ENCODE data around the gene IER2.
"Not testable (repeated sequence)": the region's sequence is repeated elsewhere in the genome, so short reads cannot be mapped to it uniquely, and the experiment has no call there.

IER2 gene

DNA sequence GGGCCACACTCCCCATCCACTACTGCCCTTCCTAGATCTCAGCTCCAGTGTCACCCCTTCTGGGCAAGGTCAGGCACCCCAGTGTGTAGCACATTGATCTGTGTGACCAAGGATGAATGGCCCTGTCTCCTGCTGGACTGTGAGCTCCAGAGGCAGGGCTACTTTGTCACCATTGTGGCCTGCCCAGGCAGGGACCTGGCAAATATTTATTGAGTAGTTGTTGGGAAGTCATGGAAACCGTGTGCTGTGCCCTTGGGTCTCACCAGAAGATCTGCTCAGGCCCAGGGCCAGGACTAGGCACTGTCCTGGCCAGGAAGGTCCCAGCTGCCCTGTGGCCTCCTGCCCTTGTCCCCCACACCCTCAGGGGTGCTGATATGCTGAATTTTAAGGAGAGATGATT is 21.6 kb upstream of the IER2 start:
- Mint-ChIP-seq H3K27ac (peak overlapping the region; percentile 70), H3K27me3 (no peaks in the 10 kb centered on the region), H3K4me3 (no peak overlapping the region), H3K4me1 (ENCODE audit: low read depth) (peaks cover 49% of the 10 kb centered on the region), H3K36me3 (ENCODE audit: low read depth) (peaks cover 29% of the 10 kb centered on the region), H3K9me3 (no peaks in the 10 kb centered on the region)

DNA sequence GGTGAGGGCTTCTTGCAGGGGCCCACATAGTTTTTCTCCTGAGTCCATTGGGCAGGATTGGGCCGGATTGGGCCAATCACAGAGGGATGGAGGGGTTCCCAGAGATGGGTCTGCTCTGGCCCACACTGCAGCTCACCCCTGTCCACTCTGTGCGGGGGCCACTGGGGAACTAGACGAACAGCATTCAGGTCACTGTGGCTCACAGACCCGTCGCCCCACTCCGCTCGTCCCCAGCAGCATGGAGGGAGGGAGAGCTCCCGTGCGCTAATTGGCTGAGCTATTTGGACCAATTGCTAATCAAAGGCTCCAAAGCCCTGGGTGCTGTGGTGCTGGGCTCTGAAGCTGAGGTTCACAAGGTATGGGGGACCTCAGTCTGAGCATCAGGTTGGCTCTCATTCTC is 20.8 kb upstream of the IER2 start:
- H3K4me1 Mint-ChIP-seq (ENCODE audit: low read depth) = peaks cover 53% of the 10 kb centered on the region
- H3K36me3 Mint-ChIP-seq (ENCODE audit: low read depth) = peaks cover 34% of the 10 kb centered on the region
- H3K9me3 Mint-ChIP-seq = no peaks in the 10 kb centered on the region
- no peaks in the 10 kb centered on the region for H3K27me3 Mint-ChIP-seq
- no peak overlapping the region for H3K4me3 Mint-ChIP-seq
- no peak overlapping the region for H3K27ac Mint-ChIP-seq

DNA sequence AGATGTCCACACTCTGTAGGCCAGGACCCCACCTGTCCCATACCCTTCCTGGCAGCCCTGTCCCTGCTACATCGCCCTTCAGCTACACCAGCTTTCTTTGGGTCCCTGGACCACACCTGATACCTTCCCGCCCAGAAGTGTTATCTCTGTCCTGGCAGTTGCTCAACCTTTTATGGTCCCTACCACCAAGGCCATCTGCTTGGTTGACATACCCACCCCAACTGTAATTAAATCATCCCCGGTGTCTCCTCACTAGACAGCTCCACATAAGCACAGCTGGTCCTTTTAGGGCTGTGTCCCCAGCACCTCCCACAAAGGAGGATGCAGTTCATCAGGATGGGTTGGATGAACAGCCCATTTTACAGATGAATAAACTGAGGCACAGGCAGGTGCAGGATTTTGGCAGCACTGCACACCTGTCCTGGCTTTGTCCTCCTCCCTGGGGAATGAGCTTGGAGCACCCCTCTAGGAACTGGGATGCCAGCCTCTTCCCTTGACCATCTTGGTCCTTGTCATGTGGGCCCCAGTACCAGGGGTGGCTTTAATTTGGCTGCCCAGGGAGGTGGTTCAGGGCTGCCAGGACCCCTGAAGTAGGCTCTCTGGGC is 19.2 kb upstream of the IER2 start:
- Mint-ChIP-seq H3K27me3 (no peaks in the 10 kb centered on the region), H3K4me3 (no peak overlapping the region), H3K36me3 (ENCODE audit: low read depth) (peaks cover 35% of the 10 kb centered on the region), H3K9me3 (no peaks in the 10 kb centered on the region), H3K27ac (peak overlapping the region; percentile 99), H3K4me1 (ENCODE audit: low read depth) (peaks cover 56% of the 10 kb centered on the region)

DNA sequence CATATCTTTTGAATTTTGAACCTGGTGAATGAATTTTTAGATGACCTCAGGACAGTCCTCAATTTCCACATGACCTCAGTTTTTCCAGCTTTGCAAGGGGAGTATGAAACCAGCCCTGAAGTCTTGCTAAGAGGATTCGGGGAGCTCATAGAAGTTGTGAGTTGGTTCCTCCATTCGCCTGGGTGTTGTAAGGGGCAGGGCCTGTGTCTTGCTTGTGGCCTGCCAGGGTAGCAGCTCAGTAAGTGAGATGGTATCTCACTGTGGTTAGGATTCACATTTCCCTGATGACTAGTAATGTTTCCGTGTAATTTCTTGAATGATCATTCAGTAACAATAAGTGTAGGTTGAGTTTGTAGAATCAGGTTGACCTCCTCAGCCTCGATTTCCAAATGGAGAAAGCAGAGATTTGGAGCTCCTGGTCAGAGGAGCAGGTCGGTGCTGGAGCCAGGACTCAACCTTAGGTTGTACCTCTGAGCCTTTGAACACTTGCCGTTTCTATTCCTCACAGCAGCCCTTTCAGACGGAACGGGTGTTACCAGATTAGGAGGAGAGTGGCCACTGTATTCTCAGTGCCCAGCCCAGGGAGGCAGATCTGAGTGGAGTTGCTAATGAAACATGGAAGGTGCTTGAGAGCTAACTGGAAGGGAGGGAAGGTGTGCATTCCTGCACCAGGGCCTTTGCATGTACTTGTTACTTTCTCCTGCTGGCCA is 17.6 kb upstream of the IER2 start:
- Mint-ChIP-seq H3K27me3 (no peaks in the 10 kb centered on the region), H3K4me3 (peak overlapping the region; percentile 80), H3K4me1 (ENCODE audit: low read depth) (peaks cover 49% of the 10 kb centered on the region), H3K27ac (peak overlapping the region; percentile 99), H3K9me3 (no peaks in the 10 kb centered on the region), H3K36me3 (ENCODE audit: low read depth) (peaks cover 46% of the 10 kb centered on the region)

DNA sequence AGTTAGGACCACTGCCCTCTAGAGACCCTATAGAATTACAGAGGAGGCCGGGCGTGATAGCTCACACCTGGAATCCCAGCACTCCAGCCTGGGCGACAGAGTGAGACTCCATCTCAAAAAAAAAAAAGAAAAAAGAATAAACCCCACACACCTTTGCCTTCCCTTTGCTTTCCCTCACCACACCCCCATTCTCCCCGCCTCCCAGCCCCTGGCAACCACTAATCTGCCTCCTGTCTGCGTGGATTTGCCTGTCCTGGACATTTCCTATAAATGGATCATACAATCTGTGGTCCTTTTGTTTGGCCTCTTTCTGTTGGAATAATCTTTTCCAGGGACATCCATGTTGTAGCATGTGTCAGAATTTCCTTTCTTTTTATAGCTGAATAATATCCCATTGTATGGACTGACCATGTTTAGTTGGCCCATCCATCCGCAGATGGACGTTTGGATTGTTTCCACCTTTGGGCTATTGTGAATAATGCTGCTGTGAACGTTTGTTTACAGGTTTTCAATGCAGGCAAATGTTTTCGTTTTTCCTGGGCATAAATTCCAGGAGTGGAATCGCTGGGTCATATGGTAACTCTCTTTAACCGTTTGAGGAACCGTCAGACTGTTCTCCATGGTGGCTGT is 16.9 kb upstream of the IER2 start:
- Mint-ChIP-seq H3K4me3 (peak overlapping the region; percentile 80), H3K9me3 (no peaks in the 10 kb centered on the region), H3K27me3 (no peaks in the 10 kb centered on the region), H3K4me1 (ENCODE audit: low read depth) (peaks cover 43% of the 10 kb centered on the region), H3K36me3 (ENCODE audit: low read depth) (peaks cover 51% of the 10 kb centered on the region), H3K27ac (peak overlapping the region; percentile 99)

DNA sequence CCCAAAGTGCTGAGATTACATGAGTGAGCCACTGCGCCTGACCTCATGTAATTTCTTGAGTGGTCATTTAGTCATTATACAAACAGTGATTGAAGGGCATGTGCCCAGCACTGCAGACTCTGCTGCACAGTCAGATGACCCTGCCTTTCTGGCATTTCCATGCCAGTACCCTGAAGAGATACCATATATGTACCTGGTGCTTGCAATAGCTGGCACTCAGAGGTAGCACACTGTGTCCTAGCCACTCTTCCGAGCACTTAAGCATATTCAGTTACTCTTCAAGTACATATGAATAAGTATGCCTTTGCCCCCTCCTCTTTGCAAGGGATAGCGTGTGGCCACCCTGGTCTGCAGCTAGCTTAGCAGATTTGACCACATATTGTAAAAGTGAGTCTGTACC is 15.6 kb upstream of the IER2 start:
- Mint-ChIP-seq H3K27ac (peak overlapping the region; percentile 40), H3K36me3 (ENCODE audit: low read depth) (peaks cover 54% of the 10 kb centered on the region), H3K9me3 (no peaks in the 10 kb centered on the region), H3K27me3 (no peaks in the 10 kb centered on the region), H3K4me1 (ENCODE audit: low read depth) (peaks cover 40% of the 10 kb centered on the region), H3K4me3 (no peak overlapping the region)

DNA sequence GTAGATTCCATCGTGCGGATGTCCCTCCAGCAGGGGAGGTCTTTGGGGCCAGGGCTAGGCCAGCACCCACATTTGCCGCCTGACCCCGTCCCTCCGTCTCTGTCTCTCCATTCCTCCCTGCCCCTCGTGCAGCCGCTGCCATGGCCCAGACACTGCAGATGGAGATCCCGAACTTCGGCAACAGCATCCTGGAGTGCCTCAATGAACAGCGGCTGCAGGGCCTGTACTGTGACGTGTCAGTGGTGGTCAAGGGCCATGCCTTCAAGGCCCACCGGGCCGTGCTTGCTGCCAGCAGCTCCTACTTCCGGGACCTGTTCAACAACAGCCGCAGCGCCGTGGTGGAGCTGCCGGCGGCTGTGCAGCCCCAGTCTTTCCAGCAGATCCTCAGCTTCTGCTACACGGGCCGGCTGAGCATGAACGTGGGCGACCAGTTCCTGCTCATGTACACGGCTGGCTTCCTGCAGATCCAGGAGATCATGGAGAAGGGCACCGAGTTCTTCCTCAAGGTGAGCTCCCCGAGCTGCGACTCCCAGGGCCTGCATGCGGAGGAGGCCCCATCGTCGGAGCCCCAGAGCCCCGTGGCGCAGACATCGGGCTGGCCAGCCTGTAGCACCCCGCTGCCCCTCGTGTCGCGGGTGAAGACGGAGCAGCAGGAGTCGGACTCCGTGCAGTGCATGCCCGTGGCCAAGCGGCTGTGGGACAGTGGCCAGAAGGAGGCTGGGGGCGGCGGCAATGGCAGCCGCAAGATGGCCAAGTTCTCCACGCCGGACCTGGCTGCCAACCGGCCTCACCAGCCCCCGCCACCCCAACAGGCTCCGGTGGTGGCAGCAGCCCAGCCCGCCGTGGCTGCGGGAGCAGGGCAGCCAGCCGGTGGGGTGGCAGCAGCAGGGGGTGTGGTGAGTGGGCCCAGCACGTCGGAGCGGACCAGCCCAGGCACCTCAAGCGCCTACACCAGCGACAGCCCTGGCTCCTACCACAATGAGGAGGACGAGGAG is 14.8 kb upstream of the IER2 start:
- H3K27me3 Mint-ChIP-seq = no peaks in the 10 kb centered on the region
- no peaks in the 10 kb centered on the region for H3K9me3 Mint-ChIP-seq
- peak overlapping the region; percentile 40 for H3K27ac Mint-ChIP-seq
- H3K36me3 Mint-ChIP-seq (ENCODE audit: low read depth) = peaks cover 49% of the 10 kb centered on the region
- H3K4me1 Mint-ChIP-seq (ENCODE audit: low read depth) = peaks cover 42% of the 10 kb centered on the region
- H3K4me3 Mint-ChIP-seq = no peak overlapping the region

DNA sequence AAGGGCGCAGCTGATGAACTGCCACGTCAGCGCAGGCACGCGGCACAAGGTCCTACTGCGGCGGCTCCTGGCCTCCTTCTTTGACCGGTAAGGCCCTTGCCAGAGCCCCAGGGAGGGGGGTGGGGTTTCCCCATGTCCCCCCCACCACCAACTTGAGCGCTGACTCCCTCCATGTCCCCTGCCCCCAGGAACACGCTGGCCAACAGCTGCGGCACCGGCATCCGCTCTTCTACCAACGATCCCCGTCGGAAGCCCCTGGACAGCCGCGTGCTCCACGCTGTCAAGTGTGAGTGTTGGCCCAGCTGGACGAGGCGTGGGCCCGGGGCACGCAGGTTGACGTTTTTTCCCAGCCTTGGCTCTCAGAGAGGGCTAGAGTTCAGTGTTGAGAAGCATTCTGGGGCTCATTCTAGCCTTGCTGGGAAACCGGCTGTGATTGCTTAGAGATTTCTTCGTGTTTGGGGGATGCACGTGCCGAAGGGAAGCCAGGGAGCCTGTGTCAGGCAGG is 12.9 kb upstream of the IER2 start:
- peaks cover 44% of the 10 kb centered on the region for H3K36me3 Mint-ChIP-seq (ENCODE audit: low read depth)
- H3K27me3 Mint-ChIP-seq = no peaks in the 10 kb centered on the region
- H3K4me3 Mint-ChIP-seq = no peak overlapping the region
- H3K9me3 Mint-ChIP-seq = no peaks in the 10 kb centered on the region
- peaks cover 28% of the 10 kb centered on the region for H3K4me1 Mint-ChIP-seq (ENCODE audit: low read depth)
- no peak overlapping the region for H3K27ac Mint-ChIP-seq

DNA sequence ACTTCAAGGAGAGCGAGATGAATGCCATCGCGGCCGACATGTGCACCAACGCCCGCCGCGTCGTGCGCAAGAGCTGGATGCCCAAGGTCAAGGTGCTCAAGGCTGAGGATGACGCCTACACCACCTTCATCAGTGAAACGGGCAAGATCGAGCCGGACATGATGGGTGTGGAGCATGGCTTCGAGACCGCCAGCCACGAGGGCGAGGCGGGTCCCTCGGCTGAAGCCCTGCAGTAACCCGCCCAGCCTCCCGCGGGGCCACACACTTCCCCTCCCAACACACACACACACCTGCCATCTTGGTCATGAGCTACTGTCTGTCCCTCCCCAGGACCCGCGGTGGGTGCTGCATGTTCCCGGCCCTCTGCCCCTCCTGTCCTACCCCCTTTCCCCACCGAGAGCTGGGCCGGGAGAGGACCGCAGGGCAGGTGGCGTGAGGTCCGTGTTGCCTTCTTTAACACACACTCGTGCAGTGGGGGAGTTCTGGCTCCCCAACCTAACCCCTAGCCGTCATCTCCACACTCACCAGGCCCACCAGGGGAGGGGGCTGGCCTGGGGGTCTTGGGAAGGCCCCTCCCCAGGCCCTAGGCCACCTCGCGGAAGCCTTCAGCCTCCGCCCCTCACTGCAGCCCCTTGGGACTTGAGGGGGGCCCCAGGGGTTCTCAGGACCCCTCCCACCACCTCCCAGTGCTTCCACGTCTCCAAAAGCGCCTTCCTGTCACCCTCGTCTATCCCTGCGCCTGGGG is 11.9 kb upstream of the IER2 start:
- H3K4me1 Mint-ChIP-seq (ENCODE audit: low read depth) = peaks cover 18% of the 10 kb centered on the region
- no peak overlapping the region for H3K4me3 Mint-ChIP-seq
- H3K9me3 Mint-ChIP-seq = no peaks in the 10 kb centered on the region
- peaks cover 37% of the 10 kb centered on the region for H3K36me3 Mint-ChIP-seq (ENCODE audit: low read depth)
- H3K27me3 Mint-ChIP-seq = no peaks in the 10 kb centered on the region
- H3K27ac Mint-ChIP-seq = no peak overlapping the region

DNA sequence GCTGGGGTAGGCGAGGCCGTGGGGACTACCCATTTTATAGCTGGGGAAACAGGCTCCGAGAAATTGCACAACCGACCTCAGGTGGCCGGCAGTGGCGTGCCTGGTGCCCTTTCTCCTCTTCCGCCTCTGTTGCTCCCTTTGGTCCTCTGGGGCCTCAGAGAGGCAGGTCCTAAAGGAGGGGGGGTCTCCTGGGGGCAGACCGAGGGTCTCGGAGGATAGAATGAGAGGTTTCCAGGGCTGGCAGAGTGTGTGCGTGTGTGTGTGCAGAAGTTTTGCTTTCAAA is 11.4 kb upstream of the IER2 start:
- no peaks in the 10 kb centered on the region for H3K9me3 Mint-ChIP-seq
- peaks cover 13% of the 10 kb centered on the region for H3K4me1 Mint-ChIP-seq (ENCODE audit: low read depth)
- H3K4me3 Mint-ChIP-seq = no peak overlapping the region
- H3K27me3 Mint-ChIP-seq = no peaks in the 10 kb centered on the region
- H3K36me3 Mint-ChIP-seq (ENCODE audit: low read depth) = peaks cover 36% of the 10 kb centered on the region
- no peak overlapping the region for H3K27ac Mint-ChIP-seq

DNA sequence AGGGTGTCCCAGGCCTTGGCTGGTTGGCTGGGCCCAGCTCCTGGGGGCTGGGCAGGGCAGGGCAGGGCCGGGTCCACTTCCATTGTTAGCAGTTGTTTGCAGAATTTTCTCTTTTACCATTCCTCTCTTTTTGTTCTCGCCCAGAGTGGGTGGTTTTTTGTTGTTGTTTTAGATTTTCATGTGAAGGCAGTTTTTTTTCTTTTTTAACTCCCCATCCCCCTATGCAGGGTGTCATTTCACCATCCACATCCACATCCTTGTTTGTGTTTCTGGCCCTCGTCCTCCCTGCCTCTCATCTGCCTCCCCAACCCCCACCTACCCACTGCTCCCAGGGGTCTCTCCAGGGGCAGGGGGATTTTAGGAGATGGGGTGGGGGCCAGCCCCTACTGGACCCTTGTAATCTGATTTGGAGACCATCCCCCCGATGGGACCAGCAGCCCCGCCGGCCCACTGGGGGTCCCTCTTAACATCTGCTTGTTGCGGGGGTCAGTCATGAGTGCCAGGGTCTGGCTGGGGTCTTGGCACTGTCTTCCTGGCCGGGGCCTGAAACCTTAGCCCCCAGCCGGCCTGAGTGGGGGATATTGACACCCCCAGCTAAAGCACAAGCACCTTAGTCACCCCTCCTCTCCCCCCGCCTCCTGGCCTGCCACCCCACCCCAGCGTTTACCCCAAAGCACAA is 10.4 kb upstream of the IER2 start:
- no peaks in the 10 kb centered on the region for H3K9me3 Mint-ChIP-seq
- no peaks in the 10 kb centered on the region for H3K27me3 Mint-ChIP-seq
- peaks cover 6% of the 10 kb centered on the region for H3K4me1 Mint-ChIP-seq (ENCODE audit: low read depth)
- peaks cover 33% of the 10 kb centered on the region for H3K36me3 Mint-ChIP-seq (ENCODE audit: low read depth)
- no peak overlapping the region for H3K27ac Mint-ChIP-seq
- H3K4me3 Mint-ChIP-seq = no peak overlapping the region

DNA sequence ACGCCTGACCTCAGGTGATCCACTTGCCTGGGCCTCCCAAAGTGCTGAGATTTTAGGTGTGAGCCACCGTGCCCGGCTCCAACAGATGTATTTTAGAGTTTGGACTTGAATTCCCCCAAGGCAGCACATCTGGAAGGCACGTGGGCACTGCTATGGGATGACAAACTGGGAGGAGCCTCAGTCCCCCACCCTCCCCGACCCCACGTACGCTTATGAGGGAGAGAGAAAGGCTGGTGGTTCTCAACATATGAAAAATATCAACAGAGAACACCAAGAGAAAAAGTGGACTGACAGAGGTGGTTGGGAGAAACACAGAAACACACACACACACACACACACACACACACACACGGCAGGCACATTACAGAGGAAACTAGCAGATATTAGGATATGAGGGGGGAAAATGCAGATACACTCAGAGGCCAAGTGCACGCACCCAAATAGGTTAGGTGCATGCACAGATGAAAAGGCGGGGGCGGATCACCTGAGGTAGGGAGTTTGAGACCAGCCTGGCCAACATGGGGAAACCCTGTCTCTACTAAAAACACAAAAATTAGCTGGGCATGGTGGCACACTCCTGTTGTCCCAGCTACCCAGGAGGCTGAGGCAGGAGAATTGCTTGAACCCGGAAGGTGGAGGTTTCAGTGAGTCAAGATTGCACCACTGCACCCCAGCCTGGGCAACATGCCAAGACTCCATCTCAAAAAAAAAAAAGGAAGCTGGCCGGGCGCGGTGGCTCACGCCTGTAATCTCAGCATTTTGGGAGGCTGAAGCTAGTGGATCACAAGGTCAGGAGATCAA is 3.2 kb upstream of the IER2 start:
- no peak overlapping the region for H3K4me3 Mint-ChIP-seq
- peaks cover 16% of the 10 kb centered on the region for H3K36me3 Mint-ChIP-seq (ENCODE audit: low read depth)
- H3K4me1 Mint-ChIP-seq (ENCODE audit: low read depth) = peaks cover 19% of the 10 kb centered on the region
- no peak overlapping the region for H3K27ac Mint-ChIP-seq
- H3K27me3 Mint-ChIP-seq = no peaks in the 10 kb centered on the region
- no peaks in the 10 kb centered on the region for H3K9me3 Mint-ChIP-seq

DNA sequence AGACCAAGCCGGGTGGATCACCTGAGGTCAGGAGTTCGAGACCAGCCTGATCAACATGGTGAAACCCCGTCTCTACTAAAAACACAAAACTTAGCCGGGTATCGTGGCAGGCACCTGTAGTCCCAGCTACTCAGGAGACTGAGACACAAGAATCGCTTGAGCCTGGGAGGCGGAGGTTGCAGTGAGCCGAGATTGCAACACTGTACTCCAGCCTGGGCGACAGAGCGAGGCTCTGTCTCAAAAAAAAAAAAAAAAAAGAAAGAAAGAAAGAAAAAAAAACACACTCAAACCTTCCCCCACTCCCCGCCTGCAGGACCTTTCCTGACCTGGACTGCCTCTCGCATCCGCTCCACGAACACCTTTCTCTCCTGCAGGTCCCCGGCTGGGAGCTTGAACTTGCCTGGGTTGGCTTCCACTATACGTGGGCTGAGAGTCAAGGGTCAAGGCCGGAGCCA is 1.0 kb upstream of the IER2 start:
- peaks cover 28% of the 10 kb centered on the region for H3K4me1 Mint-ChIP-seq (ENCODE audit: low read depth)
- H3K4me3 Mint-ChIP-seq = peak overlapping the region; percentile 99
- peaks cover 27% of the 10 kb centered on the region for H3K36me3 Mint-ChIP-seq (ENCODE audit: low read depth)
- H3K27me3 Mint-ChIP-seq, H3K9me3 Mint-ChIP-seq: not testable (repeated sequence)
- H3K27ac Mint-ChIP-seq = peak overlapping the region; percentile 71

Data from stimulated activated naive CD8-positive, alpha-beta T cell treated with anti-CD3 and anti-CD28 coated beads, Interleukin-15, Interleukin-2, amounts not matched to agents 100 ng/mL and 50 ng/mL, for 24 hours (primary cell).